Naive B cell (primary cell): Measurements from ENCODE around the gene SEC23IP. TPM values are rescaled to one million over a fixed set of nuclear protein-coding genes. Genes with fewer than 3 reads are reported as not detected.

Experiments used
- ATAC-seq, 2 donors: fragments of 150-1000 bp; cut with Tn5 transposase; 2 replicates each; pipeline ENCODE4 v1.10.0; 2021; ENCODE audit warnings: low read depth in 2 of 2, mild to moderate bottlenecking in 2 of 2, moderate library complexity in 2 of 2
- DNase-seq: peaks from one replicate; pipeline ENCODE4 v3.0.0; 2022
- H3K27ac Mint-ChIP-seq, 6 donors: one replicate each; pipeline ENCODE4 v1.8.0; 2020 to 2022; ENCODE audit warnings: mild to moderate bottlenecking in 6 of 6, mixed read lengths in 6 of 6, moderate library complexity in 5 of 6, inconsistent platforms in 2 of 6
- H3K27me3 Mint-ChIP-seq, 3 donors: one replicate each; pipeline ENCODE4 v1.8.0; 2021 to 2022; ENCODE audit warnings: mixed read lengths in 3 of 3, mild to moderate bottlenecking in 1 of 3
- H3K36me3 Mint-ChIP-seq, 2 donors: one replicate each; pipeline ENCODE4 v1.8.0; 2020 to 2022; ENCODE audit warnings: mixed read lengths in 2 of 2, inconsistent platforms in 1 of 2, mild to moderate bottlenecking in 1 of 2
- H3K4me1 Mint-ChIP-seq, 3 donors: one replicate each; pipeline ENCODE4 v1.8.0; 2020 to 2022; ENCODE audit warnings: mixed read lengths in 3 of 3, inconsistent platforms in 1 of 3, mild to moderate bottlenecking in 1 of 3, moderate library complexity in 1 of 3
- H3K4me3 Mint-ChIP-seq, 8 donors: one replicate each; pipeline ENCODE4 v1.8.0; 2020 to 2022; ENCODE audit warnings: mild to moderate bottlenecking in 8 of 8, mixed read lengths in 8 of 8, moderate library complexity in 8 of 8, inconsistent platforms in 2 of 8
- H3K9me3 Mint-ChIP-seq, 7 donors: one replicate each; pipeline ENCODE4 v1.8.0; 2020 to 2022; ENCODE audit warnings: mixed read lengths in 7 of 7, mild to moderate bottlenecking in 5 of 7, inconsistent platforms in 2 of 7, moderate library complexity in 1 of 7
- polyA plus RNA-seq, 6 donors: library from polyadenylated mRNA; unstranded; fragments of 300-500 nt; fragmentation: Illumina TruSeq; gene quantifications; one replicate each; pipeline ENCODE4 v1.2.3, GENCODE V29; 2021; ENCODE audit warnings: low read depth in 6 of 6

Gene SEC23IP
- polyA plus RNA-seq, 6 donors from 2014 or later = 48.6 to 63.8 (median 59.5) TPM

DNA sequence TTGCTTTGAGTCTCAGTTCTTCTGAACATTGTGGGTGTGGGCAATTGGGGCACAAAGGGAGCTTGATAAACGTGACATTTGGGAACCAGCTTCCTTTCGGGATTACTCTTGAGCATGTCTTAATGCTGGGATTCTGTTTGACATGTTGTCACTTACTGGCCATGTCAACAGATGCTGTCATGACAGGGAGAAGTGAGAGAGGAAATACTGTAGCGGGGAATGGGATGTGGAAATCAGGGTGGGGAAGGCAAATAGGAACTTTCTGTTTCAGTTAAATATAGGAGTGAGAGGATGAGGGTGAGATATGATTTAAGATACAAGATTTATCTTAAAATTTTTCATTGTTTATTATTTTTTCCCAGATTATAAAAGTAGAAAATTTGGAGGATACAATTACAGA, 83.9 kb downstream of the SEC23IP start:
- no peaks in the 10 kb centered on the region for H3K36me3 Mint-ChIP-seq
- peaks cover 0 to 4% (median 0%) of the 10 kb centered on the region in 7 donors for H3K9me3 Mint-ChIP-seq
- H3K4me1 Mint-ChIP-seq = no peaks in the 10 kb centered on the region
- ATAC-seq (no peak), DNase-seq (no peak)
- peaks cover 10 to 37% (median 20%) of the 10 kb centered on the region in 3 donors for H3K27me3 Mint-ChIP-seq
- no peak overlapping the region for H3K4me3 Mint-ChIP-seq
- no peak overlapping the region for H3K27ac Mint-ChIP-seq

DNA sequence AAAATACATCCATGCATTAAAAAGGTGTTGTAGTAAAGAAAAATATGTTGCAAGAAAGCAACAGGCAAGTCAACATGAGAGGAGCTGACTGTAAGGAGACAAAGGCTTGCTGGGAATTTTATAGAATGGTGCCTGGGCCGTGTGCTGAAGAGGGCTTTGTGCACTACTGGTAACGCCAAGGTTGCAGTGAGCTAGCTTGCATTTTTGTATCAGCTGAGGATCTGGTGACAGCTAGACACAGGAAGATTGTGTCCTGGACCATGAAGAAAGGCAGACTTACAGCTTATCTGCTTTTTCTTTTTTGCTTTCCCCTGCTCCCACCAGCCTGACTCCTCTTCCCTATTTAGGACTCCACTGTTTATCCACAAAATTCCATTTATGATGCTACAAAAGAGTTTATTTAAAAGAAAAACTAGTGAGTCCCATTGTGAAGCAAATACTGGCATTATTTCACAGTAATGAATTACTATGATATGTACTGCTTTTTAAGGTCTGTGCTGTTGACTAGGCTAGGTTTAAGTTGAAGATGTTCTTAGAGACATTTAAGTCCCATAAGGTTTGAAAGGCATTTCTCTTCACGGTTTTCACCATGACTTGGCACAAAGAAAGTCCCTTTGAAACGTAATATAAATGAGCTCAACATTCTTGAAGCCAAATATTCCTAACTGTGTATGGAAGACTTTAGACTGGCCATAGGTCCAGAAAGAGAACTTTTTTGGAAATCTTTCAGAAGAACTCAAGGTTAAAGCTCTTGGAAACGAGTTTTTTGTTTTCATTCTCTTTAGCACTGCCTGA, 88.6 kb downstream of the SEC23IP start:
- Mint-ChIP-seq H3K27ac (no peak overlapping the region), H3K9me3 (peaks cover 0 to 6% (median 0%) of the 10 kb centered on the region in 7 donors), H3K4me1 (no peaks in the 10 kb centered on the region), H3K36me3 (no peaks in the 10 kb centered on the region), H3K4me3 (no peak overlapping the region), H3K27me3 (peaks cover 4 to 20% (median 17%) of the 10 kb centered on the region in 3 donors)
- no peak for DNase-seq
- no peak for ATAC-seq

DNA sequence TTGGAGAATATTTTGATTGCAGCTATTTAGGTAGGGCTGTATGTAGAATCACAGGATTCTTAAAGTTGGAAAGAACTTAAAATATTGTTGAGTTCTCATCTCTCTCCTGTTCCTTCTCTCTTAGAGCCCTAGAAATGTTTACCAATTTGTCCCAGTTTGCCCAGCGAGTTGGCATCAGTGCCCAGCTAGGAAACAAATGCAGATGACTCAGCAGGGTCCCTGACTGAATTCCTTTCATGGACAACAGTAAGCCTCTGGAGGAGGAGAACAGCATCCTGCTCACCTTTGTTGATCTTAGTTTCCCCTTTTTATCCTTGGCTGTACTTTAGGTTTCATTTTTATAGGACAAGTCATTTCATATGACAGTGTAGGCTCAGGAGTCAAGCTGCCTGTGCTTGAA, 89.3 kb downstream of the SEC23IP start:
- Mint-ChIP-seq H3K9me3 (peaks cover 0 to 9% (median 0%) of the 10 kb centered on the region in 7 donors), H3K36me3 (no peaks in the 10 kb centered on the region), H3K27me3 (peaks cover 4 to 17% (median 13%) of the 10 kb centered on the region in 3 donors), H3K4me1 (no peaks in the 10 kb centered on the region), H3K27ac (no peak overlapping the region), H3K4me3 (no peak overlapping the region)
- ATAC-seq (no peak), DNase-seq (no peak)

DNA sequence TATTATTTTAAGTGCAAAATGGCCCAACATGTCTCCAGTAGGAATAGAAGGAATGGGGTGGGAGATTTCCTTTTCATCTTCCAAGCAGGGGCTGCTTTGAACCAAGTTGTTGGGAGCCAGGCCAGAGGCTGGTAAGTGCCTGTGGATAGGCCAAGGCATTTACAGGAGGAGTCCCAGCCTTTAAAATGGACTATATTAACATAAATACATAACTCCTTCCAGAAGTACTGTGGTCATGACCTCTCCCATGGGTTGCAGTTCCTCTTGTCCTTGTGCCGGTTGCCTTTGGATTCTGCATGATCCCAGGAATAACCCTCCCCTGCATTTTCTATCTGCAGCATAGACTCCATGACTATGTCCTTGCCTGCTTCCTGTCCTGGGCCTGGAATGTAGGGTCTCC, 95.8 kb downstream of the SEC23IP start:
- no peak for ATAC-seq
- H3K9me3 Mint-ChIP-seq = peaks cover 0 to 9% (median 3%) of the 10 kb centered on the region in 7 donors
- no peak overlapping the region for H3K4me3 Mint-ChIP-seq
- H3K27ac Mint-ChIP-seq = no peak overlapping the region
- peaks cover 17 to 34% (median 29%) of the 10 kb centered on the region in 3 donors for H3K27me3 Mint-ChIP-seq
- H3K36me3 Mint-ChIP-seq = no peaks in the 10 kb centered on the region
- H3K4me1 Mint-ChIP-seq = no peaks in the 10 kb centered on the region
- no peak for DNase-seq

- Mint-ChIP-seq H3K27ac (no peak overlapping the region), H3K36me3 (no peaks in the 10 kb centered on the region)
These were observed 97.4 kb downstream of the SEC23IP start for GRCh38 chr10:119989966-119990365.

GRCh38 chr10:119991066-119991465, 98.5 kb downstream of the SEC23IP start:
- Mint-ChIP-seq H3K27ac (peak overlapping the region in 1 of 6 donors; percentile 5), H3K27me3 (peaks cover 17 to 38% (median 34%) of the 10 kb centered on the region in 3 donors), H3K4me1 (no peaks in the 10 kb centered on the region), H3K36me3 (peaks cover 3 to 8% of the 10 kb centered on the region in 2 donors), H3K4me3 (no peak overlapping the region), H3K9me3 (peaks cover 0 to 21% (median 10%) of the 10 kb centered on the region in 7 donors)
- DNase-seq (no peak), ATAC-seq (no peak)

More at GRCh38 chr10:119989966-119990365, 97.4 kb downstream of the SEC23IP start:
- Mint-ChIP-seq H3K27me3 (peaks cover 17 to 34% (median 31%) of the 10 kb centered on the region in 3 donors), H3K9me3 (peaks cover 0 to 13% (median 3%) of the 10 kb centered on the region in 7 donors), H3K4me3 (no peak overlapping the region), H3K4me1 (no peaks in the 10 kb centered on the region)
- ATAC-seq = no peak
- DNase-seq = no peak

- H3K9me3 Mint-ChIP-seq = peaks cover 5 to 24% (median 17%) of the 10 kb centered on the region in 7 donors
- no peak for DNase-seq
- no peaks in the 10 kb centered on the region for H3K4me1 Mint-ChIP-seq
- peaks cover 17 to 38% (median 34%) of the 10 kb centered on the region in 3 donors for H3K27me3 Mint-ChIP-seq
- no peak for ATAC-seq
- H3K27ac Mint-ChIP-seq = no peak overlapping the region
- peak overlapping the region in 1 of 8 donors; percentile 0 for H3K4me3 Mint-ChIP-seq
- peaks cover 8 to 14% of the 10 kb centered on the region in 2 donors for H3K36me3 Mint-ChIP-seq
These were observed 99.3 kb downstream of the SEC23IP start for GRCh38 chr10:119991816-119992215.

Other genes starting within 250 kb of the SEC23IP start
- gene BAG3, start 241.3 kb upstream of the SEC23IP start, polyA plus RNA-seq = 1 to 10 TPM in 2 of 6 donors, under 1 TPM in 3, not detected in 1; 0.41 to 1.2 (median 0.89) TPM
- 10 to 100 TPM; 13.0 to 27.1 (median 19.3) TPM for gene INPP5F, start 166.7 kb upstream of the SEC23IP start, polyA plus RNA-seq
- 10 to 100 TPM; 40.5 to 77.0 (median 48.5) TPM for gene MCMBP, start 19.9 kb upstream of the SEC23IP start, polyA plus RNA-seq